MM.1S (cell line): ENCODE data around the gene CTCF.

Source experiments
- DNase-seq: peaks from one replicate; pipeline ENCODE4 v3.0.0-alpha.2; 2015
- H2AFZ ChIP-seq: fragments of 300-600 bp; sonication (generic); 2 replicates; pipeline ENCODE4 v1.6.0; 2016; ENCODE audit warnings: antibody characterized with exemption, low read length
- H3F3A ChIP-seq: fragments of 300-600 bp; sonication (generic); 2 replicates; pipeline ENCODE4 v1.6.1; 2016; ENCODE audit warnings: mild to moderate bottlenecking, antibody characterized with exemption, low read length, moderate library complexity, mixed read lengths; ENCODE audit not compliant: insufficient read depth
- H3K27ac ChIP-seq: fragments of 300-600 bp; sonication (generic); 2 replicates; pipeline ENCODE4 v1.5.1; 2016; ENCODE audit warnings: mild to moderate bottlenecking, low read length
- H3K27me3 ChIP-seq: fragments of 300-600 bp; sonication (generic); replicated peaks from 2 replicates; pipeline ENCODE4 v1.6.0; 2016; ENCODE audit warnings: low read length; ENCODE audit not compliant: insufficient read depth
- H3K36me3 ChIP-seq: fragments of 300-600 bp; sonication (generic); replicated peaks from 2 replicates; pipeline ENCODE4 v1.6.1; 2016; ENCODE audit warnings: mild to moderate bottlenecking, low read length, mixed read lengths; ENCODE audit not compliant: insufficient read depth
- H3K4me1 ChIP-seq: fragments of 300-600 bp; sonication (generic); 2 replicates; pipeline ENCODE4 v1.6.1; 2016; ENCODE audit warnings: low read length, mixed read lengths
- H3K4me2 ChIP-seq: fragments of 300-600 bp; sonication (generic); 2 replicates; pipeline ENCODE4 v1.6.0; 2016; ENCODE audit warnings: low read depth, low read length
- H3K4me3 ChIP-seq: fragments of 300-600 bp; sonication (generic); 2 replicates; pipeline ENCODE4 v1.5.1; 2016; ENCODE audit warnings: low read length, mixed read lengths
- H3K79me2 ChIP-seq: fragments of 300-600 bp; sonication (generic); 2 replicates; pipeline ENCODE4 v1.6.1; 2016; ENCODE audit warnings: mixed run types, low read length, mixed read lengths
- H3K9ac ChIP-seq: fragments of 300-600 bp; sonication (generic); 2 replicates; pipeline ENCODE4 v1.6.1; 2016; ENCODE audit warnings: low read length, mixed read lengths
- H3K9me2 ChIP-seq: fragments of 300-600 bp; sonication (generic); replicated peaks from 2 replicates; pipeline ENCODE4 v1.6.1; 2016; ENCODE audit warnings: mild to moderate bottlenecking, low read length, mixed read lengths; ENCODE audit not compliant: insufficient read depth
- H3K9me3 ChIP-seq: fragments of 300-600 bp; sonication (generic); replicated peaks from 2 replicates; pipeline ENCODE4 v1.6.1; 2016; ENCODE audit warnings: mild to moderate bottlenecking, low read length, mixed read lengths; ENCODE audit not compliant: insufficient read depth
- H4K20me1 ChIP-seq: fragments of 300-600 bp; sonication (generic); 2 replicates; pipeline ENCODE4 v1.6.1; 2016; ENCODE audit warnings: mild to moderate bottlenecking, low read length, moderate library complexity, mixed read lengths; ENCODE audit not compliant: insufficient read depth
- CTCF ChIP-seq: fragments of 300-600 bp; sonication (generic); IDR thresholded peaks from 2 replicates; pipeline ENCODE4 v1.5.1; 2016; ENCODE audit warnings: antibody characterized with exemption, low read length, mixed read lengths
- EZH2 ChIP-seq: fragments of 300-600 bp; sonication (generic); optimal IDR thresholded peaks from 2 replicates; pipeline ENCODE3; 2017; ENCODE audit warnings: low read depth, mild to moderate bottlenecking, antibody characterized with exemption, low read length, mixed read lengths
- EZH2phosphoT487 ChIP-seq: fragments of 300-600 bp; sonication (generic); IDR thresholded peaks from 2 replicates; pipeline ENCODE4 v1.6.1; 2018; ENCODE audit warnings: antibody characterized with exemption, low read length

Gene CTCF

GRCh38 chr16:67661101-67661761, 98.9 kb downstream of the CTCF start:
- Histone ChIP-seq H3K9me3 (no peaks in the 10 kb centered on the region), H2AFZ (peak overlapping the region; percentile 98), H3K27ac (peak overlapping the region; percentile 94), H3K79me2 (peaks cover 54% of the 10 kb centered on the region), H3F3A (peaks cover 12% of the 10 kb centered on the region; the same call in 1 of the 2 replicates), H3K4me3 (peak overlapping the region; percentile 91), H3K27me3 (no peaks in the 10 kb centered on the region), H3K36me3 (no peaks in the 10 kb centered on the region), H4K20me1 (no peaks in the 10 kb centered on the region), H3K9me2 (no peaks in the 10 kb centered on the region), H3K4me1 (peaks cover 17% of the 10 kb centered on the region), H3K9ac (peak overlapping the region; percentile 95), H3K4me2 (peak overlapping the region; percentile 99)
- TF ChIP-seq EZH2 = no peak
- TF ChIP-seq CTCF = no peak
- no peak for TF ChIP-seq EZH2phosphoT487
- DNase-seq = peak; percentile 49

GRCh38 chr16:67661886-67662652, 99.7 kb downstream of the CTCF start:
- peak overlapping the region; percentile 94; the same call in 1 of the 2 replicates for H3K27ac ChIP-seq
- H3K9me2 ChIP-seq = no peaks in the 10 kb centered on the region
- H4K20me1 ChIP-seq = no peaks in the 10 kb centered on the region
- H3F3A ChIP-seq = peaks cover 15% of the 10 kb centered on the region
- no peaks in the 10 kb centered on the region for H3K36me3 ChIP-seq
- H2AFZ ChIP-seq = no peak overlapping the region
- peak overlapping the region; percentile 91 for H3K4me3 ChIP-seq
- H3K9ac ChIP-seq = peak overlapping the region; percentile 95; the same call in 1 of the 2 replicates
- H3K9me3 ChIP-seq = no peaks in the 10 kb centered on the region
- DNase-seq = no peak
- H3K79me2 ChIP-seq = peaks cover 54% of the 10 kb centered on the region
- TF ChIP-seq EZH2phosphoT487 (no peak), CTCF (no peak), EZH2 (no peak)
- no peaks in the 10 kb centered on the region for H3K27me3 ChIP-seq
- peak overlapping the region; percentile 99 for H3K4me2 ChIP-seq
- H3K4me1 ChIP-seq = peaks cover 18% of the 10 kb centered on the region

GRCh38 chr16:67662653-67663010, 100.3 kb downstream of the CTCF start:
- TF ChIP-seq CTCF (no peak), EZH2phosphoT487 (no peak), EZH2 (no peak)
- Histone ChIP-seq H3K27me3 (no peaks in the 10 kb centered on the region), H4K20me1 (no peaks in the 10 kb centered on the region), H3K4me3 (no peak overlapping the region), H3K36me3 (no peaks in the 10 kb centered on the region), H3K9me2 (no peaks in the 10 kb centered on the region), H2AFZ (no peak overlapping the region), H3K4me2 (no peak overlapping the region), H3K9ac (no peak overlapping the region), H3K79me2 (peaks cover 53% of the 10 kb centered on the region), H3K9me3 (no peaks in the 10 kb centered on the region), H3K27ac (no peak overlapping the region), H3K4me1 (peaks cover 24% of the 10 kb centered on the region), H3F3A (peaks cover 20% of the 10 kb centered on the region)
- no peak for DNase-seq
